Lower lobe of right lung (tissue), 2 donors: Measurements from ENCODE around the gene NUP50. TPM values are rescaled to one million over a fixed set of nuclear protein-coding genes. Genes with fewer than 3 reads are reported as not detected.

Experiments used
- ATAC-seq, 2 donors: fragments of 200-7000 bp; cut with Tn5 transposase; one replicate each; pipeline ENCODE4 v1.9.1; 2020 to 2022; ENCODE audit warnings: mild to moderate bottlenecking in 2 of 2, moderate library complexity in 2 of 2
- DNase-seq: peaks from one replicate; pipeline ENCODE4 v3.0.0-alpha.2; 2020
- H3K27ac ChIP-seq: fragments of 200-600 bp; one replicate; pipeline ENCODE4 v1.8.0; 2022
- H3K27me3 ChIP-seq: fragments of 200-600 bp; one replicate; pipeline ENCODE4 v1.8.0; 2022; ENCODE audit warnings: low read depth
- H3K36me3 ChIP-seq: fragments of 200-600 bp; one replicate; pipeline ENCODE4 v1.8.0; 2022; ENCODE audit warnings: mild to moderate bottlenecking
- H3K4me1 ChIP-seq: fragments of 200-600 bp; one replicate; pipeline ENCODE4 v1.8.0; 2022
- H3K4me3 ChIP-seq: fragments of 200-600 bp; one replicate; pipeline ENCODE4 v1.8.0; 2022; ENCODE audit warnings: mild to moderate bottlenecking
- H3K9me3 ChIP-seq: fragments of 200-600 bp; one replicate; pipeline ENCODE4 v1.8.0; 2022
- CTCF ChIP-seq: fragments of 200-600 bp; IDR thresholded peaks from one replicate; pipeline ENCODE4 v1.8.0; 2022; ENCODE audit warnings: antibody characterized with exemption, mild to moderate bottlenecking
- intact Hi-C: fragments of 100-400 bp; cut with DNase I; formaldehyde crosslinking; loops from one replicate; pipeline ENCODE4 v1.11.0; 2022
- total RNA-seq: library from RNA; stranded (reverse); fragmentation: NEBNext Ultra II Directional; extraction: Animal tissue kit (Norgen Biotek cat#: 25700); gene quantifications from one replicate; pipeline ENCODE4 v1.2.1, GENCODE V29; 2021
- donor health status: DM: no; HTN: yes; CAD: no; lungs with severe emphysema.

The NUP50 gene
- total RNA-seq, 1 donor from 2014 or later, result 49.5 TPM

DNA sequence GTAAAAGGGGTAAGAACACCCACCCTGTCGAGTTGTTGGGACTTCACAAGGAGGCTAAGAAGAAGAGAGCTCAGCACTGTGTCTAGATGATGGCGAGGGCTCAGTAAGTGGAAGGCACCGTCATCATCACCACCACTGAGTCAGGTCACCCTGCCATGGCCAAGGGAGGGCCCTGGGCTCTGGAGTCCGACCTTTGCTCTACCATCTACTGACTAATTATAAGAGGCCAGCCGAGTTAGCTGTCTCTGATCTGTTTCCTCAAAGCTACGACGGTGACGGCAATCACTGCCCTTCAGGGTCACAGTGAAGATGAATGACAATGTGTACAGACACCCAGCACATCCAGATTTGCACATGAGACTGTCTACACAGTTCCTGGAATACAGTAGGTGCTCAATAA is 47.7 kb downstream of the NUP50 start:
- peaks cover 30% of the 10 kb centered on the region for H3K4me1 ChIP-seq
- peaks cover 11% of the 10 kb centered on the region for H3K36me3 ChIP-seq
- ATAC-seq, result no peak
- DNase-seq, result no peak
- H3K4me3 ChIP-seq, result peak overlapping the region; percentile 39
- no peaks in the 10 kb centered on the region for H3K9me3 ChIP-seq
- TF ChIP-seq CTCF, result no peak
- no peak overlapping the region for H3K27ac ChIP-seq
- H3K27me3 ChIP-seq, result no peaks in the 10 kb centered on the region
- intact Hi-C loops, result no loop called here

DNA sequence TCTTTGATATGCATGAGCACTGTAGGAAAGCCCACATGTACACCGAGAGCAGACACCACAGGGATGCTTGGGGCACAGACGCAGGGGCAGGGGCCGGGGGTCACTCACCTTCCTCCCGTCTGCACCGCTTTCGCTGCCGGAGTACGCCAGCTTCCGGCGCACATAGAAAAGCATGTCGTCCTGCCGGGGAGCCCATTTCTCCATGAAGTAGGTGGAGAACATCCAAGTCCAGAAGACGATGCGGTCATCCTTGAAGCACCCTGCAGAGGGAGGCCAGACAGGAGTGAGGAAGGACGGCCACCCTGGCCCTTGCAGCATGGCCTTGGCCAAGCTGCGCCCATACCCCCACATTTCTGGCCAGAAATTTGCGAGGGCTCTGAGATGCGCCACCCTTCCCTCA is 48.1 kb downstream of the NUP50 start:
- ATAC-seq, result no peak
- no peak for DNase-seq
- TF ChIP-seq CTCF, result no peak

DNA sequence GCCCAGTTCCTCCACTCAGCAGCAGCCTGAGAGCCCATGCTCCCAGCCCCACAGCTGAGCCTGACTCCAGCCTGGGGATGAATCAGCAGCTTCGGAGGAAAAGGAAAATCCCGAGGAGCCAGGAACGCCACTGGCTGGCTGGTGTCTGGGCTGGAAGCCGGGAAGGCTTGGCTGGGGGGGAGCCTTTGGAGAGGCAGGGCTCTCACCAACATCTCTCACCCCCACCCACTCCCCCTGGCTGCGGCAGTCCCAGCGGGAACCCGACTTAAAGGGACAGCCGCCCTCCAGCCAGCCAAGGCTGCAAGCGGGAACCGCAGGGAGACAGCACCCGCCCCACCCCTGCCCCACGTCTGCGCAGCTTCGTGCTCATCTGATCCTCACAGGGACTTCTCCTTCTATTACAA is 48.6 kb downstream of the NUP50 start:
- Histone ChIP-seq H3K4me3 (peak overlapping the region; percentile 39), H3K36me3 (peaks cover 11% of the 10 kb centered on the region), H3K27ac (peak overlapping the region; percentile 53), H3K9me3 (no peaks in the 10 kb centered on the region), H3K27me3 (no peaks in the 10 kb centered on the region), H3K4me1 (peaks cover 34% of the 10 kb centered on the region)
- no peak for TF ChIP-seq CTCF
- DNase-seq, result peak; percentile 65
- peak; percentile 46 to 65 for ATAC-seq
- intact Hi-C loops, result no loop called here

More for the DNA sequence above, 48.1 kb downstream of the NUP50 start:
- peaks cover 34% of the 10 kb centered on the region for H3K4me1 ChIP-seq
- no peaks in the 10 kb centered on the region for H3K27me3 ChIP-seq
- peaks cover 11% of the 10 kb centered on the region for H3K36me3 ChIP-seq
- peak overlapping the region; percentile 39 for H3K4me3 ChIP-seq
- intact Hi-C loops, result no loop called here
- no peaks in the 10 kb centered on the region for H3K9me3 ChIP-seq
- peak overlapping the region; percentile 41 for H3K27ac ChIP-seq

DNA sequence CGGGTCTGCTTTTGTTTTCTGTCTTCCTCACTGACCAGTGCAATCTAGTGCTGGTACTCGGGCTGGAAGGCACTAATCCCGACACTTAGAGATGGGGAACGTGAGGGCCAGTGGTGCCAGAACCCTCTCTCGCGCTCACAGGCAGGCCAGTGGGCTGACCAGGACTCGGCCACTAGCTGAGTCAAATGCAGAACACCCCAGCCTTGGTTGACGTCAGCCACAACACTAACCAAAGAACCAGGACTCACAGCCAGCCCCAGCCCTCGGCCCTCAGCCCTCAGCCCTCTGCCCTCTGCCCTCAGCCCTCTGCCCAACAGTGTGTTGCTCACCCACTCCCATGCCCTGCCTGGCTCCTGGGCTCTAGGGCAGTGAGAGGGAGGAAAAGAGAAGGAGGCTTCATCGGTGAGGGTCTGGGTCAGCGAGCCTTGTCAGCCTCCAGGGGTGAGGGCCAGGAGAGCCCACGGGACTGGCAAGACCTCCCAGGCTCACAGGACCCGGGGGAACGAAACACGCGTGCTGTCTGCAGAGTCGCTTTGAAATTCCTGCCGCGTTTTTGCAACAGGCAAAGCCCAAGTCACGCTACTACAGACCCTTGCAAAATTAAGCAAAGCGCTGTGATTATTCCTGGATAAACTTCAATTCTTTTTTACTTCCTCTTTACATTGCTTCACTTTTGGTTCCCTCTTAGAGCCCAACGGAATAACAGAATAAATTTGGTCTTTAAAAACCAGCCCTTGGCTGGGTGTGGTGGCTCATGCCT is 49.4 kb downstream of the NUP50 start:
- DNase-seq, result peak; percentile 59
- Histone ChIP-seq H3K9me3 (no peaks in the 10 kb centered on the region), H3K4me3 (peak overlapping the region; percentile 39), H3K36me3 (peaks cover 5% of the 10 kb centered on the region), H3K27me3 (no peaks in the 10 kb centered on the region), H3K27ac (peak overlapping the region; percentile 53), H3K4me1 (peaks cover 34% of the 10 kb centered on the region)
- TF ChIP-seq CTCF, result no peak
- peak; percentile 66 to 67 for ATAC-seq
- intact Hi-C loops, result no loop called here

DNA sequence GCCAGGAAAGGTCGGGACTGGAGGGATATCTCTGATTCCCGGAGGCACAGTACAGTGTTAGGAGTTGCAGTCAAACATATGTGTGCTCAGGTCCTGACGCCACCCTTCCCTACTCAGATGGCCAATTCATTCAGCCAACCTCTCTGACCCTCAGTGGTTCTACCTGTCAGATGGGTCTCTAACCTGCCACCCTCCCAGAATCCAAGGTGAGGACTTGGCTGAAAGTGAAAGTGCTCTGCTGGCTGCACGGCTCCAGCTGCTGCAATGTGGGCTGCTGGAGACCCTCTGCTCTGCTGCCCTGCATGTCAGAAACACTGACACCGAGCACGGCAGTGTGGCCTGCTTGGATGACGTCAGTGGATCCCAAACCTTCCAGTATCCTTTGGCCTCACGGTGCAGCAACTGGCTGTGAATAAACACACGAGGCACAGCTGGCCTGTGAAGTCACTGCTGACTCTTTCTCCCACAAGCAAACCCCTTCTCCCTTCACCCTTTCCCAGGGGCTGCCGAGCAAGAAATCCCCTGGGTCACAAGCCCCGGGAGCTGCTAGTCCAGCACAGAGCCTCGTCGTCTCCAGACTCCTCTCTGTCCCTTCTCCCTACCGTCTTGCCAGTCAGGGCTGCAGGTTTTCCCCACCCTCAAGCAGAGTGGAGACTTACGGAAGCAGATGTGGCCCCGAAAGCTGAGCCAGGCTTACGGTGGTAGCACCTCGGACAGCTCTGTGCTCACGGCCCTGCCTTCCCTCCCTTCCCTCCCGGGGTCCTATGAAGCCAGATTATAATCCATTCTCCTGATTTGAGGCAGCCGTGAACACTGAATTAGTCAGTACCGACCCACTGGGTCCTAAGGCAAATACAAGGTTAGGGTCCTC is 52.6 kb downstream of the NUP50 start:
- ATAC-seq (no peak), DNase-seq (peak; percentile 21)
- no peak for TF ChIP-seq CTCF
- H3K4me3 ChIP-seq, result no peak overlapping the region
- H3K27ac ChIP-seq, result no peak overlapping the region
- no peaks in the 10 kb centered on the region for H3K9me3 ChIP-seq
- H3K4me1 ChIP-seq, result peaks cover 36% of the 10 kb centered on the region
- H3K27me3 ChIP-seq, result no peaks in the 10 kb centered on the region
- intact Hi-C loops, result no loop called here
- H3K36me3 ChIP-seq, result no peaks in the 10 kb centered on the region
